ENCODE results near the gene KCNIP1. TPM values are rescaled to one million over a fixed set of nuclear protein-coding genes. Genes with fewer than 3 reads are reported as not detected.
"Not testable (repeated sequence)": the region's sequence is repeated elsewhere in the genome, so short reads cannot be mapped to it uniquely, and the experiment has no call there.

The KCNIP1 gene
- total RNA-seq, 3 donors from 2014 or later, result not detected

DNA sequence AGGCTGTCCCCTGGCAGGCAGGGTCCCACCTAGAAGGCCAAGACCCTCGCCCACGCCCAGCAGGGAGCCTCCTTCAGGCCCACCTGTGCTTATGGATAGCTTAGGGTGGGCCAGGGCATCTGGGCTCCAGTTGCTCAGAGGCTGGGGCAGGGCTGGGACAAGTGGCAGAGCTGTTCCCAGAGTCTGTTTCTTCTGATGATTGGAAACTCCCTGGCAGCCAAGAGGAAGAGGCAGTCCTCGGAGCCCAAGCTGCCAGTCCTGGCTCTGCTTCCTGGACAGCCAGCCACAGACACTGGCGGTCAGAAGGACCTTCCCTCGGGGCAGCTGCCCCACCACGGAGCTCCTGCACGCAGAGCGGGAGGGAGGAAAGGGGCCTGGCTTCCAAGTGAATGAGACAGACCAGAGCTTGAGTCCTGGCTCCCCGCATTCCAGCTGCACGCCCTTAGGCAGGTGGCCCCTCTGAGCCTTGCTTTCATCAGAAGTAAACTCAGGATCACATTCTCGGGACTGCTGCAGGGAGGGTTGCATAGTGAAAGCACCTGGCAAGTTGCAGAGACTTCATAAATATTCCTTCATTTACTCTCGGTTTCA, 241.8 kb downstream of the KCNIP1 start:
- H3K9me3 Mint-ChIP-seq, result no peaks in the 10 kb centered on the region
- DNase-seq (no peak), ATAC-seq (no peak)
- peaks cover 2% of the 10 kb centered on the region for H3K4me1 Mint-ChIP-seq (ENCODE audit: low read depth)
- no peak overlapping the region for H3K4me3 Mint-ChIP-seq
- H3K36me3 Mint-ChIP-seq (ENCODE audit: insufficient read depth), result no peaks in the 10 kb centered on the region
- H3K27me3 Mint-ChIP-seq (ENCODE audit: low read depth), result peaks cover 42% of the 10 kb centered on the region

DNA sequence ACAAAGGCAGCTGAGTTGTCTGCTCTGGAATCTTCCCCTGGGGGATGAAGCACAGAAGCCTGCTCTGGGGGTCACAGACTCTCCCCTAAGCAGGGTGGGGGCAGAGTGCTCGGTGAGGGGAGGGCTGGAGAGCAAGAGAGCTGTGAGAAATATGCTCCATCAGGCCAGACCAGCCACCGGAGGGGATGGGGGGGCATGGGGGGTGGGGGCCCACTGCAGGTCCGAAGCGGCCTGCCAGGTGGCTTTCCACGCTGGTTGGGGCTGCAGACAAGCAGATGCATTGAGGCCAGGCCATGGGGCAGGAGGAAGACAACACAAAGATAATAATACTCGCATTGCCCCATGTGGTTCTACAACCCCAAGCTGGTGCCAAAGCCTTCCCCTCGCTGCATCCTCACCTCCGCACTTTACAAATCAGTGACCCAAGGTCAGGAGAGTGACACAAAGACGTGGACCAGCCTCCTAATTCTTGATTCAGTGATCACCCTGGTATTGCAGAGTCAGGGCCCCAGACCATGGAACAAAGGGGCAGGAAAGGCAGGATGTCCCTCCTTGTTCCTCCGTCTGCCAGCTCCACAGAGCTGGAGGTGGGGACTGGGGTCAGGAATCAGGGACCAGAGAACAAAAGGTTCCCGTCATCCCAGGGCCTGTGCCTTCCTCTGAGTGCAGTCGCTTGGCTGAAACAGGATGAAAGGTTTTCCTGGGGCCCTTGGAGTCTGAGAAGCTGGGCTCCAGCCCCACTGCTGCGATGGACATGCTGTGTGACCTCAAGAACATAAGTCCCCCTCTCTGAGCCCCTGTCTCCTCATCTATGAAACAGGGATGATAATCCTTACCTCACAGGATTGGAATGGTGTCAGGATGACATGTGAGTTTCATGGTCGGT, 242.5 kb downstream of the KCNIP1 start:
- H3K36me3 Mint-ChIP-seq (ENCODE audit: insufficient read depth), result no peaks in the 10 kb centered on the region
- H3K27me3 Mint-ChIP-seq (ENCODE audit: low read depth), result peaks cover 42% of the 10 kb centered on the region
- ATAC-seq, result no peak

DNA sequence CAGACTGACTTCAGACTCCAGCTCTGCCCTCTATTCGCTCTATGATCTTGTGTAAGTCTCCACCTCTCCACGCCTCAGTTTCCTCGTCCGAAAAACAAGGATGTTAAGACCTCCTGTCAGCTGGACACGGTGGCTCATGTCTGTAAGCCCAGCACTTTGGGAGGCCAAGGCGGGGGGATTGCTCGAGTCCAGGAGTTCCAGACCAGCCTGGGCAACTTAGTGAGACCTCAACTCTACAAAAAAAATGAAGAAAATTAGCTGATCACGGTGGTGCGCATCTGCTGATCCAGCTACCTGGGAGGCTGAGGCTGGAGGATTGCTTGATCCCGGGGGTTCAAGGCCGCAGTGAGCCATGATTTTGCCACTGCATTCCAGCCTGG, 243.1 kb downstream of the KCNIP1 start:
- Mint-ChIP-seq H3K4me1 (ENCODE audit: low read depth) (peaks cover 2% of the 10 kb centered on the region), H3K4me3 (no peak overlapping the region), H3K27me3 (ENCODE audit: low read depth) (peaks cover 41% of the 10 kb centered on the region), H3K36me3 (ENCODE audit: insufficient read depth) (no peaks in the 10 kb centered on the region), H3K9me3 (no peaks in the 10 kb centered on the region)
- ATAC-seq, result no peak
- no peak for DNase-seq

More for the DNA sequence above, 242.5 kb downstream of the KCNIP1 start:
- no peak for DNase-seq
- no peaks in the 10 kb centered on the region for H3K9me3 Mint-ChIP-seq
- no peak overlapping the region for H3K4me3 Mint-ChIP-seq
- peaks cover 2% of the 10 kb centered on the region for H3K4me1 Mint-ChIP-seq (ENCODE audit: low read depth)

DNA sequence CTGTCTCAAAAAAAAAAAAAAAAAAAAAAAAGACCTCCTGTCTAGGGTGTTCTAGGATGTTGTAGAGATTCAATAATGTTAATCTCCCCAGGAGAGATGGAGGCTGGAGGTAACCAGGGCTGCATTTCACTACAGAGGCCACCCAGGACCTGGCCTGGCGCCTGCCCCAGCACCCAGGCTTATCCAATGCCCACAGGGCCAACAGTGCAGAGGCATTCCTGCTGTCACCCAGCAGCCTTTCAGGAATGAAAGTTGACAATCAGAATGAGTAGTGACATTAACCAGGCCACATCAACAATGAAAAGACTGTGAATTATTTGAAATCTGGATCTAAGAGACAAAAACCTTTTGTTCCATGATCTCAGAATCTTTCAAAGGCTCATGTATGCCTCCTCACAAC, 243.5 kb downstream of the KCNIP1 start:
- Mint-ChIP-seq H3K4me3 (no peak overlapping the region), H3K4me1 (ENCODE audit: low read depth) (peaks cover 2% of the 10 kb centered on the region), H3K36me3 (ENCODE audit: insufficient read depth) (no peaks in the 10 kb centered on the region), H3K9me3 (no peaks in the 10 kb centered on the region), H3K27me3 (ENCODE audit: low read depth) (peaks cover 40% of the 10 kb centered on the region)
- no peak for ATAC-seq
- no peak for DNase-seq

DNA sequence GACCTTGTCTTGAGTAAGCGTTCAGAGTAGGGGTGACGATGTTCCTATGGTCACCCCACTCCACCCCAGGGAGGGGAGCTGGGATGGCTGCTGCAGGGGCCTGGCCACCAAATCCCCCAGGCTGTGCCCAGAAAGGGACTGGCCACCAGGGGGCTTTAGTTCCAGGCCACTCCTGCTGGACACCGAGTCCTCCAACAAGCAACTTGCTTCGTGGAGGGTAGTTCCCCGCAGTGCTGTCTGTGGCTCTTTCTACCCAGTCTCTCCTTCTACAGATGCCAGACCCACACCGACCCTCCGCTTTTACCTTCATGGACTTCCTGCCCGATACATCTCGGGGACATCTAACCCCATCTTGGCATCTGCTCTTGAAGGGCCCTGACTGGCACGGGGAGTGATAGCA, 244.0 kb downstream of the KCNIP1 start:
- Mint-ChIP-seq H3K9me3 (no peaks in the 10 kb centered on the region), H3K36me3 (ENCODE audit: insufficient read depth) (no peaks in the 10 kb centered on the region), H3K27me3 (ENCODE audit: low read depth) (peaks cover 42% of the 10 kb centered on the region), H3K4me3 (no peak overlapping the region), H3K4me1 (ENCODE audit: low read depth) (peaks cover 2% of the 10 kb centered on the region)
- ATAC-seq, result no peak
- DNase-seq, result no peak

DNA sequence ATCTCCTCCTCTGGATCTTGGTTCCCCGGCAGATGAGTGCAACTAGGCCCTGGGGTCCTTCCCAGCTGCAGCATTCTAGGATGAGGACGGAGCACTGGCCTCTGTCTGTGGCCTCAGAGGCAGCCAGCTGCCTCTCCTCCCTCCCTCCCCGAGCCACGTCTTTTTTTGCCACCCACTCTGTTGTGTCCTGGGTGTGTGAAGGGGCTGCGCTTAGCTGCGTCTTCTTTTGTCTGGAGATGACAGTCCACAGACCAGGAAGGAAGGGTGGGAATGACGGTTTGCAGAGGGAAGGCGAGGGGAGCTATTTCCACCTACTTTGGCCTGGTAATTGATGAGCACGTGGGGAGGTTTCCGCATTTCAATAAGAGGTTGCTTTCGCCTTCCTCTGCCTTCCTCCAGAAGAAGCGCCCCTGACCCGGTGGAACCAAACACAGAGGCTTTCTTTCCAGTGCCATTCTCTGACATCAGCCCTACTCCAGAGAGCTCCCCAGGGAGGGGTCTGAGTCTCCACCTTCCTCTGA, 245.2 kb downstream of the KCNIP1 start:
- H3K4me3 Mint-ChIP-seq, result no peak overlapping the region
- H3K4me1 Mint-ChIP-seq (ENCODE audit: low read depth), result peaks cover 2% of the 10 kb centered on the region
- no peaks in the 10 kb centered on the region for H3K36me3 Mint-ChIP-seq (ENCODE audit: insufficient read depth)
- H3K9me3 Mint-ChIP-seq, result no peaks in the 10 kb centered on the region
- DNase-seq (no peak), ATAC-seq (no peak)
- peaks cover 32% of the 10 kb centered on the region for H3K27me3 Mint-ChIP-seq (ENCODE audit: low read depth)

DNA sequence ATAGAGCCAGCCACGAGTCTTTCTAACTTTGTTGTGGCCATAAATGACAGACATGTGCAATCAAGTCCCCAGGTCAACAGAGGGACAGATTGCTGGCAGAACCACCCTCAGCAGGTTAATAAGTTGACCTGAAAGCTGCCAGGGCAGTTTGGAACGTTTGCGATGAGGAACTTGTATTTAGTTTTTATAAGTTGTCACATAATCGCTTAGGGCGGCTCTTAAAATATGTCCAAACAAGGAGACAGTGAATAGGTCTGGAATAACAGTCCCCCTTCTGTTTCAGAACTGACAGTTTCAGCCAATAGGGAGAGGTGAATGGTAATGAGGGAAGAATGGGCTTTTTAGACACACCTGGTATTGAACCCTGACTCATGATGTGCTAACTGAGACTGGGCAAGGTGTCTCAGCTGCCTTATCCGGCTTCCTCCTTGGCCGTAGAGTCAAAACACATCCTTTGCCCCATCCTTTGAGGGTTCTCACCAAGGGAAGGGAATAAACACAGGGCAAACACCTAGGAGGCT, 246.2 kb downstream of the KCNIP1 start:
- no peak for ATAC-seq
- H3K4me3 Mint-ChIP-seq, result no peak overlapping the region
- H3K36me3 Mint-ChIP-seq (ENCODE audit: insufficient read depth), result no peaks in the 10 kb centered on the region
- DNase-seq, result no peak
- H3K4me1 Mint-ChIP-seq (ENCODE audit: low read depth), result no peaks in the 10 kb centered on the region
- H3K9me3 Mint-ChIP-seq, result no peaks in the 10 kb centered on the region
- peaks cover 27% of the 10 kb centered on the region for H3K27me3 Mint-ChIP-seq (ENCODE audit: low read depth)

DNA sequence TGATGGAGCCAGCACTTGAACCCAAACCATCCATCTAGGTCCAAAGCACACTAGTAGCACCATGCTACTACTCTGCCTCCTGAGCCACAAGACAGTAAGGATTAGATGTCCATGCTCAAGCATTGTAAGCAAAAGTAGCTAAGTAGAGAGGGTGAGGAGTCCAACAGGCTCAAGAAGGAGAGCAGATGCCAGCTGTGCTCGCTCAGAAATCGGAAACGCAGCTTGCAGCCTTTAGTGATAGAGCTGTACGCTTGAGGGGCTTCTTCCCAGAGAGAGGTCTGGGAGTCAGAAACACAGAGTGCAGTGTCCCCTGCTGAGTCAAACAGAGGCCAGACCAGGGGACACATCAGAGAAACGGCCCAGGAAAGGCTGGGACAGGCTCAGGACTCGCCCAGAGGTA, 247.0 kb downstream of the KCNIP1 start:
- Mint-ChIP-seq H3K36me3 (ENCODE audit: insufficient read depth) (no peaks in the 10 kb centered on the region), H3K27me3 (ENCODE audit: low read depth) (peaks cover 24% of the 10 kb centered on the region), H3K4me1 (ENCODE audit: low read depth) (no peaks in the 10 kb centered on the region), H3K4me3 (no peak overlapping the region), H3K9me3 (no peaks in the 10 kb centered on the region)
- no peak for DNase-seq
- ATAC-seq, result no peak

DNA sequence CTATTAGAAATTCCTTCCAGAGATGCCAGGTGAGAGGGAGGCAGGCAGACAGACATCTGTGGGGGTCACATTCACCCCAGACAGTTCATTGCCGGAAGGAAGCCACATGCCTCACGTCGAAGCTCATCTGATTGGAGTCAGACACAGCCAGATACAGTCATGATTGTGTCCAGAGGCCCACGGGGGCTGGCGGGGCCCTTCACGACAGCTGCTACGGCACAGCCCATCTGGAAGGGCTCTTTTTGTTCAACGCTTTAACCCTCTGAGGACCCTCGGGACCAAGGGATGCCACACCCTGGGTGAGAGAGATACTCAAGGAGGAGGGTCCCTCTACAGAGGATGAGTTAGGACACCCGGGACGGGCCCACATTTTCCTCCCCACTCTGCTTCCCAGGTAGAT, 247.8 kb downstream of the KCNIP1 start:
- H3K4me3 Mint-ChIP-seq, result no peak overlapping the region
- ATAC-seq (no peak), DNase-seq (no peak)
- H3K9me3 Mint-ChIP-seq, result no peaks in the 10 kb centered on the region
- peaks cover 24% of the 10 kb centered on the region for H3K27me3 Mint-ChIP-seq (ENCODE audit: low read depth)
- no peaks in the 10 kb centered on the region for H3K4me1 Mint-ChIP-seq (ENCODE audit: low read depth)
- no peaks in the 10 kb centered on the region for H3K36me3 Mint-ChIP-seq (ENCODE audit: insufficient read depth)

DNA sequence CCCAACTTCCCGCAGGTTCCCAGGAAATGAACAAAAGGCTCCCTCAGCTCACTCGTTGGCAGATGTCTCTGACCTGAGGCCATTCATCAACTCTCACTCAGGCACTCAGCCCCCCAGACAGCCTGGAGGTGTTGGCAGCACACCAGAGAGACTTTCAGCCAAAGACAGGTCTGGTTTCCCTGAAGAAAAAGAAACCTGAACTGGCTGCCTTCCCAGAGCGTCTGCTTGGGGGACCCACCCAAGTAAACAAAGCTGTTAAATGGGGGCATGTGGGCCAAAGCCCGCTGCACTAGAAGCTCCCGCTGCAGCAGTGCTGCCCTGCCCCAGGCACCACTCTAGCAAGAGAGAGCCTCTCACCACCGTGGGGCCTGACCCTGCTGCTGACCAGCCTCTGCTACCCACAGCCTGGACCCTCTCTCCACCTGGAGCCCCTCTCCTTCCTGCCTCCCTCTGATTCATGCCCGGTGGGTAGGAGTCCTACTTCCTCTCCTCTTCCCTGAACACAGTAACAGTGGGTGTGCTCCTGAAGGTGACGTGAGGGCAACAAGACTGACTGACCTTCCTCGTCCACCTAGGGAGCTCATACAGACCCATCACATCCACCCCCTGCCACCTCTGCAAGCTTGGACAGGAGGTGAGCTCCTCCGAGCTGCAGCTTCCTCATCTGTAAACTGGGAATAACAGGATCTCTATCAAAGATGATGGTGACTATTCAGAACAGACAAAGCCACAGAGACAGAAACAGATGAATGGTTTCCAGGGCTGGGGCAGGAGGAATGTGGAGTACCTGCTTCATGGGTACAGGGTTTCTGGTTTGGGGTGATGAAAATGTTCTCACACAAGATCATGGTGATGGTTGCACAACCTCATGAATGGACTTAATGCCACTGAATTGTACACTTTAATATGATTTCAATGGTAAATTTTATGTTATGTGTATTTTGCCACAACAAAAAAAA, 248.7 kb downstream of the KCNIP1 start:
- Mint-ChIP-seq H3K9me3 (no peaks in the 10 kb centered on the region), H3K4me3 (no peak overlapping the region), H3K4me1 (ENCODE audit: low read depth) (no peaks in the 10 kb centered on the region), H3K36me3 (ENCODE audit: insufficient read depth) (no peaks in the 10 kb centered on the region), H3K27me3 (ENCODE audit: low read depth) (peaks cover 17% of the 10 kb centered on the region)
- ATAC-seq (no peak), DNase-seq (no peak)

DNA sequence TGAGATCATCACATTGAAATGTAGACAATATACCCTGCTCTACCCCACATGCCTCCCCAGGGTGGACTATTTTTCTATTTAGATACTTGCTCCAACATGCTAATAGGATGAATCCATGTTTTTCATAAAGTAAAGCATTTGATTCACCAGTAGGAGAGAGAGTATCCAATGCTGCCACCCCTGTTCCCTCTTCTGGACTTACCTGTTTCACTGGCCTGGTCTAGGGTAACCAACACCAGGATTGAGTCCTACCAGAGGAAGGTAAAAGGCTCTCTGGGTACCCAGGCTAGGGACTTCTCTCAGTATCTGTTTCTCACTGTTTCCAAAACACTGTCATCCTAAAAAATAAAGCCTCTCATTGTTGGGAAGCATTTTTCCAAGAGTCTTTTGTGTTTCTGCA, 249.5 kb downstream of the KCNIP1 start:
- DNase-seq, result no peak
- no peak overlapping the region for H3K4me3 Mint-ChIP-seq
- peaks cover 11% of the 10 kb centered on the region for H3K27me3 Mint-ChIP-seq (ENCODE audit: low read depth)
- no peaks in the 10 kb centered on the region for H3K36me3 Mint-ChIP-seq (ENCODE audit: insufficient read depth)
- H3K4me1 Mint-ChIP-seq (ENCODE audit: low read depth), result no peaks in the 10 kb centered on the region
- no peaks in the 10 kb centered on the region for H3K9me3 Mint-ChIP-seq
- no peak for ATAC-seq

DNA sequence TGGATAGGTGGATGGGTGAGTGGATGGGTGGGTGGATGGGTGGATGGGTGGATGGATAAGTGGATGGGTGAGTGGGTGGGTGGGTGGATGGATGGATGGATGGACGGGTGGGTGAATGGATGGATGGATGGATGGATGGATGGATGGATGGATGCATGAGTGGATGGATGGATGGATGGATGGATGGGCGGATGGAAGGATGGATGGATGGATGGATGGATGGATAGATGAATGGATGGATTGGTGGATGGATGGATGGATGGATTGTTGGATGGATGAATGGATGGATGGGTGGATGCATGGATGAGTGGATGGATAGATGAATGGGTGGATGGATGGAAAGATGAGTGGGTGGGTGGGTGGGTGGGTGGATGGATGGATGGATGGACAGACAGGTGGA, 250.7 kb downstream of the KCNIP1 start:
- H3K36me3 Mint-ChIP-seq (ENCODE audit: insufficient read depth); DNase-seq; H3K4me3 Mint-ChIP-seq; H3K9me3 Mint-ChIP-seq; H3K4me1 Mint-ChIP-seq (ENCODE audit: low read depth); H3K27me3 Mint-ChIP-seq (ENCODE audit: low read depth); ATAC-seq: not testable (repeated sequence)

DNA sequence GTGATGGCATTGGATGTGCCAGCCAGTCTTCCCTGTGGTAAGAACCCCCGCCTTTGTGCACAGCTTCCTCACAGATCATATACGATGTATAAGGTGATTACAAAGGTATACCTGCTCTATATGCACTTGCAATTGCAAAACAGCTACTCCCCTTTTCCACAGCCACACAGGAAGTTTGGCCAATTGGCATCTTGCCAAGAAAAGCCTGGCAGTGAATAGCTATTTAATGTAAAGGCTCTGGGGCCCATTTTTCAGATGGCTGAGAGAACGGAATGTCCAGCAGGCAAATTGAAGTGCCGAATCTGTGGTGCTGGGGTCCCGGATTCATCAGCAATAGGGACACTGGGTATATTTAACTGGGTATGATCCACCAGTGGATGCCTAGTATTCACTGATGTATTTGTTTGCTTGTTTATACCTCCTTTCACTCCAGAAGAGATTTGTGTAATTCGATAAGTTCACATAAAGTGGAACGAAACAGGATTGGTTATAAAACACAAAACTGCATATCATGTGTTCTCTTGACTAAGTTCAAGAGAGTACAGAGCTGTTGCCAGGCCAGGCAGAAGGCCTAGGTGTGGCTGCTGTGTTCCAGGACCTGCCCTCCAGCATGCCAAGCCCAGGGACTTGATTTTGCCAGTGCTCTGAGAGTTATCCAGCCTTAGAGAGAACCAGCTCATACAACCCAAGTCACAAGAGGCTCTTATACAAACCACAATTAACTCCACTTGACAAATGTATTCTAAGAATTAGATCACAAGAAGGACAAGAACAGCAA, 252.0 kb downstream of the KCNIP1 start:
- no peaks in the 10 kb centered on the region for H3K9me3 Mint-ChIP-seq
- peaks cover 2% of the 10 kb centered on the region for H3K27me3 Mint-ChIP-seq (ENCODE audit: low read depth)
- ATAC-seq (no peak), DNase-seq (no peak)
- no peak overlapping the region for H3K4me3 Mint-ChIP-seq
- H3K36me3 Mint-ChIP-seq (ENCODE audit: insufficient read depth), result no peaks in the 10 kb centered on the region
- no peaks in the 10 kb centered on the region for H3K4me1 Mint-ChIP-seq (ENCODE audit: low read depth)
